OCI-LY7 (cell line): ENCODE results near the gene CHN1. TPM values are rescaled to one million over a fixed set of nuclear protein-coding genes. Genes with fewer than 3 reads are reported as not detected.

ENCODE experiments used
- BruUV-seq: library from RNA; stranded (reverse); fragments of 400-500 nt; replicated peaks from 2 replicates; lab custom pipeline; 2021; lab: Mats Ljungman, UMichigan
- CTCF ChIA-PET: fragments of 300-600 bp; sonication (Branson Sonifier 250); formaldehyde crosslinking; loops from one replicate; lab custom pipeline; 2022; ENCODE audit warnings: antibody characterized with exemption; ENCODE audit not compliant: unreplicated experiment; lab: Charles Lee
- POLR2A ChIA-PET: fragments of 300-600 bp; sonication (Branson Sonifier 250); formaldehyde crosslinking; loops from one replicate; lab custom pipeline; 2022; ENCODE audit warnings: antibody characterized with exemption; lab: Charles Lee
- DNase-seq: peaks from one replicate; pipeline ENCODE4 v3.0.0-alpha.2; 2015; ENCODE audit warnings: low spot score
- H2AFZ ChIP-seq: fragments of 200-600 bp; sonication (generic), shearing (Covaris generic); 2 replicates; pipeline ENCODE4 v1.6.1; 2014; ENCODE audit warnings: mild to moderate bottlenecking, antibody characterized with exemption, low read length, moderate library complexity
- H3K27ac ChIP-seq: fragments of 200-600 bp; sonication (generic); 2 replicates; pipeline ENCODE4 v1.5.1; 2014; ENCODE audit warnings: mixed run types, low read depth, mild to moderate bottlenecking, moderate library complexity, low read length, inconsistent platforms; ENCODE audit not compliant: poor library complexity, severe bottlenecking
- H3K36me3 ChIP-seq: fragments of 200-600 bp; sonication (generic); 2 replicates; pipeline ENCODE4 v1.6.1; 2014; ENCODE audit warnings: mild to moderate bottlenecking, antibody characterized with exemption, low read length, moderate library complexity, mixed read lengths; ENCODE audit not compliant: insufficient read depth
- H3K4me1 ChIP-seq: fragments of 200-600 bp; sonication (generic); 2 replicates; pipeline ENCODE4 v1.5.1; 2014; ENCODE audit warnings: mild to moderate bottlenecking, low read length; ENCODE audit not compliant: insufficient read depth, poor library complexity, severe bottlenecking
- H3K4me2 ChIP-seq: fragments of 200-600 bp; sonication (generic); 2 replicates; pipeline ENCODE4 v1.6.1; 2014; ENCODE audit warnings: mild to moderate bottlenecking, low read length
- H3K4me3 ChIP-seq: fragments of 200-600 bp; sonication (generic); 2 replicates; pipeline ENCODE4 v1.5.1; 2014; ENCODE audit warnings: mild to moderate bottlenecking, low read depth, low read length; ENCODE audit not compliant: poor library complexity, severe bottlenecking
- H3K79me2 ChIP-seq: fragments of 200-600 bp; sonication (generic); 2 replicates; pipeline ENCODE4 v1.6.1; 2016; ENCODE audit warnings: low read depth, mild to moderate bottlenecking, low read length, moderate library complexity, mixed read lengths; ENCODE audit not compliant: insufficient read depth
- H3K9me2 ChIP-seq: fragments of 200-600 bp; sonication (generic); 2 replicates; pipeline ENCODE4 v1.6.1; 2016; ENCODE audit warnings: mild to moderate bottlenecking, low read length, mixed read lengths; ENCODE audit not compliant: insufficient read depth
- H3K9me3 ChIP-seq: fragments of 200-600 bp; sonication (generic); 2 replicates; pipeline ENCODE4 v1.6.1; 2014; ENCODE audit warnings: mild to moderate bottlenecking, mixed run types, low read length, mixed read lengths
- H4K20me1 ChIP-seq: fragments of 200-600 bp; sonication (generic); 2 replicates; pipeline ENCODE4 v1.6.1; 2014; ENCODE audit warnings: mild to moderate bottlenecking, antibody characterized with exemption, low read length, moderate library complexity, mixed read lengths; ENCODE audit not compliant: insufficient read depth
- EZH2phosphoT487 ChIP-seq: fragments of 200-600 bp; sonication (generic); IDR thresholded peaks from 2 replicates; pipeline ENCODE4 v1.6.1; 2018; ENCODE audit warnings: low read depth, borderline replicate concordance, mild to moderate bottlenecking, mixed run types, antibody characterized with exemption, low read length, moderate library complexity, mixed read lengths
- intact Hi-C: fragments of 100-400 bp; cut with micrococcal nuclease; formaldehyde crosslinking; loops from one replicate; pipeline ENCODE4 v1.10.0; 2022; ENCODE audit not compliant: unreplicated experiment
- total RNA-seq, 2 experiments: library from RNA; depleted of rRNA in 1 of 2; stranded (reverse); fragments of >200 nt in 1 of 2; shearing (Covaris generic) in 1 of 2; gene quantifications; 2 replicates each; pipeline ENCODE4 v1.2.3, GENCODE V29; 2014 to 2022
- TF ChIP-seq, protein P1 (sequence below): fragments of 200-600 bp; sonication (generic); conservative IDR thresholded peaks from 2 replicates; pipeline ENCODE4 v1.5.1; 2014; ENCODE audit warnings: mild to moderate bottlenecking, antibody characterized with exemption, low read length, moderate library complexity, mixed read lengths

CHN1 gene
- total RNA-seq, 2 experiments from 2014 or later = 0.44 TPM; not detected in 1

DNA sequence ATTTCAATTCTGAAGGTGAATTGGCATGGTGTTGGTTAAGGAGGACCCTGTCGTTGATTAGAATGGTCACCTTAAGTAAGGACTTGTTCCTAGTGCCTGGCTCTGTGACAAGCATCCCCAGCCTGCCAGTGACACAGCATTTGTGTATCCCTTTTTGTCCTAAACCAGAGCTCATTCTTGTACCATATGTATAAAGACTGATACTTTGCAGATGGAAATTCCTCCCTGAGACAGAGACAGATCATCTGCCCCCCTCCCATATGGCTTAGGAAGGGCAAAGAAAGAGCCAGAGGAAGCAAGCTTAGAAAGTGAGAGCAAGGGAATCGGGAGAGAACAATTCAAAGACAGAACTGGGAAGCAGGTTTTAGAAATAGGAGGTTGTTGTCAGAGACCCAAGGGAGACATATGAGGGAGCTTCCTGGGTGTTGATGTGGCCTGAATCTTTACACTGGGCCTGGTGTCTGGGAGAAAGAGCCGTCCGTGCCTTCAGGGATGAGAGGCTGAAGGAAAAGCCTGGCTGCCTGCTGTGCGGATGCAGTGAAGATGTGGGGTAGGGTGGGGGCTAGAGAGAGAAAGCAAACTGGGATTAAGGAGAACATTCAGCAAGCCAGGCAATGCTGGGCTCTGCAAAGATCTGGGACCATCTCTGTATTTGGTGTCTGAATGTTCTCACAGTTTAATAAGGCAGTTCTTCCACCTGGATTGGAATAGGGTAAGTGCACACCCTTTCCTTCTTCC, 227.7 kb downstream of the CHN1 start:
- BruUV-seq = no TSS peak
- Histone ChIP-seq H3K27ac (no peak overlapping the region), H3K4me1 (peaks cover 5% of the 10 kb centered on the region)

DNA sequence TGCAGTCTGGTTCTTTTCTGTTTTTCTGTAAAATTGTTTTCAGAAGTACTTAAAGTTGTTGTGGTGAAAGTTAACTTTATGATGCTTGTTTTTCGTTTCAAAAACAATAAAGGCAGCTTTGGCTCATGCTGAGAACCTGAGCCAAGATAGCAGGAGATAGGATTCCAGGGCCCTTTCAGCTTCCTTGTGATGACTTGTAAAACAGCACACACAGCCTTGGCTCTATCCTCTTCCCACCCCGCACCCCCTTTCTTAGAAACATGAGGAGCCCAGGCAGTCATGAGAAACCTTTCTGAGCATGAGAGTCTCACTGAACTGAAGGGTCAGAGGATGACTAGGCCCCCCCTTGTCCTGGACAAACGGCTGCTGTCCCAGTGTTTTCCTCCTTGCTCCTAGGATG, 228.5 kb downstream of the CHN1 start:
- ChIA-PET POLR2A (no interaction called here), CTCF (interaction anchor here (0.6 kb wide), 1 partner anchor 267 kb away, joined by 3 read pairs; no protein-coding TSS in a partner anchor)
- Histone ChIP-seq H3K79me2 (no peaks in the 10 kb centered on the region), H3K36me3 (no peaks in the 10 kb centered on the region), H3K27ac (no peak overlapping the region), H4K20me1 (no peaks in the 10 kb centered on the region), H3K9me2 (no peaks in the 10 kb centered on the region; the same call in 1 of the 2 replicates), H3K4me1 (peaks cover 5% of the 10 kb centered on the region), H3K9me3 (no peaks in the 10 kb centered on the region), H3K4me2 (no peak overlapping the region), H2AFZ (no peak overlapping the region), H3K4me3 (no peak overlapping the region)
- intact Hi-C loops = loop anchor here (10.0 kb wide), 1 partner anchor 228 kb away; the partner anchor contains the start of gene CHN1
- BruUV-seq = no TSS peak
- no peak for DNase-seq
- TF ChIP-seq EZH2phosphoT487 = no peak
- TF ChIP-seq, protein P1, sequence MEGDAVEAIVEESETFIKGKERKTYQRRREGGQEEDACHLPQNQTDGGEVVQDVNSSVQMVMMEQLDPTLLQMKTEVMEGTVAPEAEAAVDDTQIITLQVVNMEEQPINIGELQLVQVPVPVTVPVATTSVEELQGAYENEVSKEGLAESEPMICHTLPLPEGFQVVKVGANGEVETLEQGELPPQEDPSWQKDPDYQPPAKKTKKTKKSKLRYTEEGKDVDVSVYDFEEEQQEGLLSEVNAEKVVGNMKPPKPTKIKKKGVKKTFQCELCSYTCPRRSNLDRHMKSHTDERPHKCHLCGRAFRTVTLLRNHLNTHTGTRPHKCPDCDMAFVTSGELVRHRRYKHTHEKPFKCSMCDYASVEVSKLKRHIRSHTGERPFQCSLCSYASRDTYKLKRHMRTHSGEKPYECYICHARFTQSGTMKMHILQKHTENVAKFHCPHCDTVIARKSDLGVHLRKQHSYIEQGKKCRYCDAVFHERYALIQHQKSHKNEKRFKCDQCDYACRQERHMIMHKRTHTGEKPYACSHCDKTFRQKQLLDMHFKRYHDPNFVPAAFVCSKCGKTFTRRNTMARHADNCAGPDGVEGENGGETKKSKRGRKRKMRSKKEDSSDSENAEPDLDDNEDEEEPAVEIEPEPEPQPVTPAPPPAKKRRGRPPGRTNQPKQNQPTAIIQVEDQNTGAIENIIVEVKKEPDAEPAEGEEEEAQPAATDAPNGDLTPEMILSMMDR = no peak

More for the DNA sequence above, 227.7 kb downstream of the CHN1 start:
- no peak for DNase-seq
- TF ChIP-seq, protein P1 = no peak
- TF ChIP-seq EZH2phosphoT487 = no peak
- no peaks in the 10 kb centered on the region for H3K79me2 ChIP-seq
- no peak overlapping the region for H3K4me2 ChIP-seq
- no peak overlapping the region for H2AFZ ChIP-seq
- H3K9me2 ChIP-seq = no peaks in the 10 kb centered on the region; the same call in 1 of the 2 replicates
- H4K20me1 ChIP-seq = no peaks in the 10 kb centered on the region
- ChIA-PET POLR2A (no interaction called here), CTCF (no interaction called here)
- H3K9me3 ChIP-seq = no peaks in the 10 kb centered on the region
- intact Hi-C loops = loop anchor here (10.0 kb wide), 1 partner anchor 227 kb away; the partner anchor contains the start of gene CHN1
- no peak overlapping the region for H3K4me3 ChIP-seq
- no peaks in the 10 kb centered on the region for H3K36me3 ChIP-seq

DNA sequence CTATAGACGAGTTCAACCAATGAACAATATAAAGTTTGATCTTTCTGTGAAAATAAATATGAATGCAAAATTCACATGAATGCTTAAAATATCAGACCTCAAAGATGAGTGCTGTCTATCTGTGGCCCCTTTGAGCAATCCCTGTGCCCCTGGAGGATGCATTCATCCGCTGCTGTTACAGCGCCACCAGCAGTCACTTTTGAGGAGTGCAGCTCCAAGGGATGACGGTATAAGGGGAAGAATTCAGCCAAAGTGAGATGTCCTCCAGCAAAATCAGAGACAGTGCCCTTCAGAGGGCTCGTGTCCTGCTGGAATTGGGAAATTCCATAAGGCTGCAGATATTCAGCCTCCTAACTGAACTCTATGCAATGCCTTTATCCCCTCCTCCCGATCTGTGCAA, 229.0 kb downstream of the CHN1 start:
- Histone ChIP-seq H2AFZ (no peak overlapping the region), H3K4me2 (no peak overlapping the region), H4K20me1 (no peaks in the 10 kb centered on the region), H3K4me3 (no peak overlapping the region), H3K9me3 (no peaks in the 10 kb centered on the region), H3K36me3 (no peaks in the 10 kb centered on the region), H3K4me1 (peaks cover 5% of the 10 kb centered on the region), H3K9me2 (no peaks in the 10 kb centered on the region; the same call in 1 of the 2 replicates), H3K79me2 (no peaks in the 10 kb centered on the region), H3K27ac (no peak overlapping the region)
- ChIA-PET CTCF (interaction anchor here (0.6 kb wide), 1 partner anchor 266 kb away, joined by 3 read pairs; no protein-coding TSS in a partner anchor), POLR2A (no interaction called here)
- intact Hi-C loops = loop anchor here (10.0 kb wide), 1 partner anchor 229 kb away; the partner anchor contains the start of gene CHN1
- TF ChIP-seq, protein P1 = peak; percentile 65
- no peak for TF ChIP-seq EZH2phosphoT487
- no peak for DNase-seq
- no TSS peak for BruUV-seq
